Prostate gland (tissue), 2 donors: Measurements from ENCODE around the gene TCAP.

ENCODE experiments used
- CTCF ChIP-seq, 4 experiments: fragments of 200-600 bp in 2 of 4; fragments of 450-650 bp in 2 of 4; sonication (generic) in 2 of 4; IDR thresholded peaks; 1 replicate in 3 of 4; 2 replicates in 1 of 4; pipeline ENCODE4 v1.5.1; 2016 to 2019; ENCODE audit warnings: antibody characterized with exemption in 4 of 4, mild to moderate bottlenecking in 2 of 4, moderate library complexity in 2 of 4
- POLR2A ChIP-seq: fragments of 450-650 bp; IDR thresholded peaks from one replicate; pipeline ENCODE4 v1.6.1; 2016; ENCODE audit warnings: antibody characterized with exemption, mild to moderate bottlenecking
- POLR2AphosphoS5 ChIP-seq: sonication (generic); formaldehyde crosslinking; IDR thresholded peaks from one replicate; pipeline ENCODE4 v1.6.1; 2017; ENCODE audit warnings: antibody characterized with exemption

- peak in 3 of 4 experiments; percentile 14 to 44 (median 35) for TF ChIP-seq CTCF (IDR thresholded peaks at IDR 0.05)
- peak; percentile 64 for TF ChIP-seq POLR2A
- TF ChIP-seq POLR2AphosphoS5: peak; percentile 89
These were observed 28.0 kb upstream of the TCAP start, which contains the start of gene STARD3 for GRCh38 chr17:39636927-39637736.
